Measurements from ENCODE around the gene DCST2. TPM values are rescaled to one million over a fixed set of nuclear protein-coding genes. Genes with fewer than 3 reads are reported as not detected.

Gene DCST2
- total RNA-seq, 4 donors from 2014 or later, result 0.90 to 4.2 (median 1.7) TPM

DNA sequence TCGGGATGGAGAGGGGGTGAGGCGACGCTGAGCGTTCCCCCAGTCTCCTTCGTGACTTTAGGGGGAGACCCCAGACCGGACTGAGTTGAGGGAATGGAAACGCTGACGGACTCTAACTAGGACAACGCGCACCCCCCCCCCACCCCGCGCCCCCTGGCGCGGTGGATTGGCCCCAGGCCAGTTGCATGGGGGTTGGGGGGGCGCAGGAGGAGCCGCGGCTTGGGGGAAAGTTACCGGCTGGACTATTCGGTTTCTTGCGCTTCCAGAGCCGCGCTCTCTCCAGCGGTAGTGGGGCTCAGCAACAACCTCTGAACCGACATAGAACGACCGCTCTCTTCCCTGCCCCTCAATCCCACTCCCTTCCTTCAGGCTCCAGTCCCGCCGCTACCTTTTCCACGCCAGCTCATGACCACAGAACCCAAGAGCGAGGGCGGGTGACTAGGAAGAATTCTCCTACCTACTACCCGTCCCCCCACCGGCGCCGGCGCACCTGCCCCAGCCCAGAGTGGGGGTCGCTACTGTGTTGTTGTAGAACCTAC lies 30.3 kb downstream of the DCST2 start:
- Histone ChIP-seq H3K9me3 (no peaks in the 10 kb centered on the region), H3K27ac (peak overlapping the region; percentile 88 to 99 (median 98)), H3K4me3 (peak overlapping the region; percentile 58 to 94 (median 78)), H3K4me1 (peaks cover 0 to 66% (median 55%) of the 10 kb centered on the region in 4 donors), H3K27me3 (no peaks in the 10 kb centered on the region), H3K36me3 (no peaks in the 10 kb centered on the region)
- TF ChIP-seq EP300 (IDR thresholded peaks at IDR 0.05), result no peak
- TF ChIP-seq POLR2A (IDR thresholded peaks at IDR 0.05), result no peak
- no peak for TF ChIP-seq CTCF (IDR thresholded peaks at IDR 0.05)
- 1% methylated on average over 36 to 37 of the region's 37 CpGs for WGBS, 2 donors
- no peak for DNase-seq (ENCODE audit: low spot score in 2 of 2)

- DNase-seq (ENCODE audit: low spot score in 2 of 2), result no peak
- Histone ChIP-seq H3K4me1 (peaks cover 0 to 66% (median 50%) of the 10 kb centered on the region in 4 donors), H3K27ac (peak within 1 kb of the TSS; percentile 88 to 99 (median 98)), H3K36me3 (no peaks in the 10 kb centered on the region), H3K27me3 (no peaks in the 10 kb centered on the region), H3K9me3 (no peaks in the 10 kb centered on the region), H3K4me3 (peak within 1 kb of the TSS; percentile 58 to 94 (median 78))
- TF ChIP-seq EP300 (IDR thresholded peaks at IDR 0.05) (no peak), POLR2A (IDR thresholded peaks at IDR 0.05) (no peak), CTCF (IDR thresholded peaks at IDR 0.05) (no peak)
- 0 to 1% methylated on average over 26 to 32 of the region's 35 CpGs for WGBS, 2 donors
These were observed 30.9 kb downstream of the DCST2 start, which contains the start of gene ZBTB7B for GRCh38 chr1:155002464-155003226. ZBTB7B (plus strand) TSS chr1:155002802; CDS start chr1:155014661, 11,859 bp downstream.

DNA sequence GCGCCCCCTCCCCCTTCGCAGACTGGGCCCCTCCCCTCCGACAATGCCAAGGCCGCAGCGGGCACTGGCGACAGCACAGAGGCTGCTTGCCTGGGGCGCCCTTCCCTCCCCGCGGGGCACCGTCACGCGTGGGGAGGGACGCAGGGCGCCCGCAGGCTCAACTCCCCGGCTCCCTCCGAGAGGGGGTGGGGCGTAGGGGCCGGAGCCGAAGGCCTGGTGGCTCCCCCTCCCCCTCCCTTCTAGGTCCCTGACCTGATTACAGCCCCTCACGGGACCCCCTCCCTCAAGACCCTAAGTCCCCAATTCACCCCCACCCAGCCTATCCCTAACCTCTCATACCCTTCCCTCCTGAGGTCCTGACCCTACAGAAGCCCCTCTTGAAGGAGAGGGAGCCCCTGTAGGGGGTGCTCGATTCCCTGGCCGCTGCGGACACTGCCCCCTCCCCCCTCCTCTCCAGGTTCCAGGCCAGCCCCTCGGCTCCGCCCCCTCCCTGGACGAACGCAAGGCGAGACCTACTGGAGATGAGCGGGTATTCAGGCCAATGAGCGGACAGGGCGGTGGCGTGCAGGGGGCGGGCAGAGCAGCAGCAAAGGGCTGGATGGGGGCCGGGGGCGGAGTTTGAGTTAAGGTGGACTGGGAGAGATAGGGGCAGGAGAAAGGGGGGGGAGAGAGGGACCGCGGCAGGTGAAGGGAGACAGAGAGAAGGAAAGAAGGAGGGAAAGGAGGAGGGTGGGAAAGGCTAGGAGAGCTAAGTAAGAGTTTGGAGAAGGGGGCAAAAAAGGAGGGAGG lies 31.7 kb downstream of the DCST2 start:
- peak overlapping the region; percentile 88 to 99 (median 98) for H3K27ac ChIP-seq
- TF ChIP-seq POLR2A (IDR thresholded peaks at IDR 0.05) (peak; percentile 83 to 91), CTCF (IDR thresholded peaks at IDR 0.05) (peak; percentile 37 to 72 (median 49)), EP300 (IDR thresholded peaks at IDR 0.05) (peak in 1 of 2 donors; percentile 84)
- peak overlapping the region; percentile 58 to 94 (median 78) for H3K4me3 ChIP-seq
- WGBS, 2 donors, result 1% methylated on average over 28 to 37 of the region's 38 CpGs
- H3K27me3 ChIP-seq, result no peaks in the 10 kb centered on the region
- no peaks in the 10 kb centered on the region for H3K36me3 ChIP-seq
- peak; percentile 100 for DNase-seq (ENCODE audit: low spot score in 2 of 2)
- peaks cover 0 to 61% (median 42%) of the 10 kb centered on the region in 4 donors for H3K4me1 ChIP-seq
- no peaks in the 10 kb centered on the region for H3K9me3 ChIP-seq

GRCh38 chr1:155001425-155001674 lies 32.2 kb downstream of the DCST2 start:
- Histone ChIP-seq H3K27ac (peak overlapping the region; percentile 88 to 99 (median 98)), H3K9me3 (no peaks in the 10 kb centered on the region), H3K36me3 (no peaks in the 10 kb centered on the region), H3K27me3 (no peaks in the 10 kb centered on the region), H3K4me1 (peaks cover 0 to 55% (median 37%) of the 10 kb centered on the region in 4 donors), H3K4me3 (peak overlapping the region; percentile 58 to 94 (median 78))
- 0 to 3% methylated on average over 11 of the region's 11 CpGs for WGBS, 2 donors
- no peak for DNase-seq (ENCODE audit: low spot score in 2 of 2)
- TF ChIP-seq POLR2A (IDR thresholded peaks at IDR 0.05) (no peak), CTCF (IDR thresholded peaks at IDR 0.05) (no peak), EP300 (IDR thresholded peaks at IDR 0.05) (no peak)
